Activated CD4-positive, CD25-positive, alpha-beta regulatory T cell treated with anti-CD3 and anti-CD28 coated beads, Interleukin-2, amount 50 U/mL, for 72 hours (primary cell): ENCODE results near the gene SLC49A4.
"Not testable (repeated sequence)": the region's sequence is repeated elsewhere in the genome, so short reads cannot be mapped to it uniquely, and the experiment has no call there.

Source experiments
- DNase-seq: peaks from one replicate; pipeline ENCODE4 v3.0.0; 2021

Gene SLC49A4

GRCh38 chr3:122794779-122795673, at the start of gene SLC49A4:
Gene SLC49A4, plus strand, starts transcription at chr3:122795069. Its CDS starts 124 bp downstream, at chr3:122795193.
- DNase-seq, result peak; percentile 84

DNA sequence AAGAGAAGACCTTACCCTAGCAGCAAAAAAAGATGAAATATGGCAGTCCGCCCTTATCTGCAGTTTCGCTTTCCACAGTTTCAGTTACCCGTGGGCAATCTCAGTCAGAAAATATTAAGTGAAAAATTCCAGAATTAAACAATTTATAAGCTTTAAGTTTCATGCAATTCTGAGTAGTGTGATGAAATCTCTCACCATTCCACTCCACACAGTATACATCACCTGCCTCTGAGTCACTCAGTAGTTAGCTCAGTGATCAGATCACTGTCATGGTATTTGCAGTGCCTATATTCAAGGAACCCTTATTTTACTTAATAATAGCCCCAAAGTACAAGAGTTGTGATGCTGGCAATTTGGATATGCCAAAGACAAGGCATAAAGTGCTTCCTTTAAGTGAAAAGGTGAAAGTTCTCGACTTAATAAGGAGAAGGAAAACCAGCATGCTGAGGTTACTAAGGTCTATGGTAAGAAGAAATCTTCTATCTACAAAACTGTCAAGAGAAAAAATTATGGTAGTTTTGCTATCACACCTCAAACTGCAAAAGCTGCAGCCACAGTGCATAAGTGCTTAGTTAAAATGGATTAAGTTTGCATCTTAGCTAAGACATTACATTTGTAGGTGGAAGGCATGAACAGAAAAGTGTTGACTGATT, 49.4 kb upstream of the SLC49A4 start:
- DNase-seq, result no peak

- not testable (repeated sequence) for DNase-seq
These were observed 47.6 kb upstream of the SLC49A4 start for GRCh38 chr3:122747295-122747694.

DNA sequence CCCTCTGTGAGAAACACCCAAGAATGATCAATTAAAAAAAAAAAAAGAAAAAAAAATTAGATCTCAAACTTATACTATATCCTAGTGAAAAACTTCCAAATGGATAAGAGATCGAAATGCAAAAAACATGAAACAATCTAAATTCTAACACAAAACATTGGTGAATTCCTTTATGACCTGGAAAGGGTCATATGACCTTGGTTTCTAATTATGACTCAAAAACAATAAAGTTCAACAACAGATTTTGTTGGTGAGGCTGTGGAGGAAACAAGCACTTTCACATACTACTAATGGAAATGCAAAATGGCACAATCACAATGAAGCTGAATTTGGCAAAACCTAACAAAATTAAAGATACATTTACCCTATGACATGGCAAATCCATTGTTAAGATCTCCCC, 46.5 kb upstream of the SLC49A4 start:
- DNase-seq, result no peak

DNA sequence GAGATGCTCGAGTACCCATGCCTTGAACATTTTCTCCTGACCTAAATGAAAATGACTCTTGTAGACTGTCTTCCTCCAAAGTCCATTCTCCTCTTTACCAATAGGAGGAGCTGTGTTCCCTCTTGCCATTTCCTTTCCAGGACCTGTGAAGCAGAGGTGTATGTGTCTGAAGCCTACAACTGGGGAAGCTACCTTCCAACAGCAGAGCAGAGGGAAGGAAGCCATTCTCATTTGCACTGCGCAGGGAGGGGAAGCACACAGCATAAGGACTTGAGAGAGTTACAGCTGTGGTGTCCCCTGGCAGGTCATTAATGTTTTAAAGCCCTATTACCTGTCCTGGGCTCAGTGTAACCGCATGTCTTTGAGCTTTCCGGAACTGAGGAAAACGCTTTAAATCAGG, 39.9 kb upstream of the SLC49A4 start:
- DNase-seq, result no peak

GRCh38 chr3:122755491-122755890, 39.4 kb upstream of the SLC49A4 start:
- DNase-seq, result no peak

DNA sequence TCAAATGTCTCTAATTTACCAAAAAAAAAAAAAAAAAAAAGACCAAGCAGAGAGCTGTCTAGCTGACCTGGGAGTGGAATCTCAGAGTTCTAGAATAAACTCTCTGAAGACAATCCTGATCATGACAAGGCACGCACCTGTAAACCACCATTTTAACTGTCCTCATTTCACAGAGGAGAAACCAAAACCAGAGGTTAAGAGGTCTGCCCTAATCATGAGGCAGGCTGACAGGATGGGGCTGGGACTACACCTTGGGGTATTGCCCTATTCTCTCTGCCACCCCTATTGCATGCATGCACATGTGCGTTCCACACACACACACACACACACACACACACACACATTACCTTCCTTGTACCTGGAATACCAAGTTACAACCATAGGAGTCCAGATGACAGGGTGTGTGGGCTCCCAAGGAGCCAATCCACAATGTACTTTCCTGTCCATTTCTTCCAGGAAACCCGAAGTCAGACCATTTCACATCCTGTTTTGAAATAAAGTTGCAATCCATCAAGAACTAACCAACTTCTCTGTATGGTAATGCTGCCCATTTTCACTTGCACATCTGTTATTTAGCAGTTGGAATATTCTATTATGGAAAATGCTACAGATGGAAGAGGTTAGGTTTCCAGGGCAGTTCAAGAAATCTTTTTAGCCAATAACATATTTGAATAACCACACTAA, 35.9 kb upstream of the SLC49A4 start:
- no peak for DNase-seq

DNA sequence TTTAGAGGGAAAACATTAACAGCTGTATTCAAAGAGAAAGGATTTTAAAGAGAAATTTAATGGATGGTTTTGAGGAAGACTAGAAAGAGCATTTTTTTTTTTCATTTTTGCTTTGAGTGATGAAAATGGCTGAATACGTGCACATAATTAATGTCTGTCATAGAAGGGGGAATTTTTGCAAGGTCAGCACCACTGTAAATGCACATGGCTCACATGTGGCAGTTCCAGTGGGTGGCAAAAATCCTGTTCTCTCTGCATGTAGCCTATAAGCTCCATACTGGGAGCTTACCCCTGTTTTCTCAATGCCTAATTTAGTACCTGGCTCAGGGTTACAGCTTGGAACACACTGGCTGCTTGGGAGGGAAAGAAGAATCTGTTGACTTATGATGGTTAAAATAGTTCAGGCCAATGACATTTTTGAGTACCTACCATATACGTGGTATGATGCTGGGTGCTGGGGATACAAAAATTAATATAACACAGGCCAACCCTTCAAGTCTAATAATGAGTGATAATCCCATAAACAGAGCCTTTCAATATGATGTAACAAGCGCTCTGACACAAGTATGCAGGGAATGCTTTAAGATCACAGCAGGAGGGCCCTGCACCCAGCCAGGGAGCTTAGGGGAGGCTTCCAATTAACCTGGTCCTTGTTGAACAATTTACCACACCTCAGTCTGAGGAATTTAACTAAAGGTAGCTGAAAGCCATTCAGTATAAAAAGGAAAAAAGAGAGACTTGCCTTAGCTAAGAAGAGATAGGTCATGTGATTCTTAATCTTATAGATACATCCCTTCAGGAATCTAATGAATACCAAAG, 34.2 kb upstream of the SLC49A4 start:
- no peak for DNase-seq

- DNase-seq, result no peak
These were observed 28.4 kb upstream of the SLC49A4 start for GRCh38 chr3:122766430-122766829.

GRCh38 chr3:122767540-122768372, 27.1 kb upstream of the SLC49A4 start:
- no peak for DNase-seq

DNA sequence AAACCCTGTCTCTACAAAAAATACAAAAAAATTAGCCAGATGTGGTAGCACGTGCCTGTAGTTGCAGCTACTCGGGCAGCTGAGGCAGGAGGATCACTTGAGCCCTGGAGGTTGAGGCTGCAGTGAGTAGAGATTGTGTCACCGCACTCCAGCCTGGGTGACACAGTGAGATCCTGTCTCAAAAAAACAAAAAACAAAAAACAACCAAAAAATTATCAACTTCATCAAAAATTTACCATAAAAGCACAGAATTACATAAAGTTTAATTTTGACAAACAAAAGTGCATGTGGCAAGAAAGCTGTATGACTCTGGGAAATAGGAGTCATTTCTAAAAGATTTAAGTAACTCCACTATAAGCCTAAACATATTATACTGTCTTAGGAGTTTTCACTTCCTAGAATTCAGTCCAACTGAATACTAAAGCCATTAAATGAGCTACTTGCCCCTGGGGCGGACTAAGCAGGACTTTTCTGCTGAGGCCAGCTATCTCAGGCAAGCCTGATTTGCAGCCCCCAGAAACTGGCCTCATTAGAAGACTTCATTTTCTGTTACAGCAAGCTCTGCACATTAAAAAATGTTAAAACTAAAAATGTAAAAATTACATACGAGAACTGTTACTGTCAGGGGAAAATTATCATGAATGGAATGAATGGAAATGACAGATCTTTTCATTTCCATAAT, 24.2 kb upstream of the SLC49A4 start:
- DNase-seq, result no peak

GRCh38 chr3:122772827-122773226, 22.0 kb upstream of the SLC49A4 start:
- no peak for DNase-seq

DNA sequence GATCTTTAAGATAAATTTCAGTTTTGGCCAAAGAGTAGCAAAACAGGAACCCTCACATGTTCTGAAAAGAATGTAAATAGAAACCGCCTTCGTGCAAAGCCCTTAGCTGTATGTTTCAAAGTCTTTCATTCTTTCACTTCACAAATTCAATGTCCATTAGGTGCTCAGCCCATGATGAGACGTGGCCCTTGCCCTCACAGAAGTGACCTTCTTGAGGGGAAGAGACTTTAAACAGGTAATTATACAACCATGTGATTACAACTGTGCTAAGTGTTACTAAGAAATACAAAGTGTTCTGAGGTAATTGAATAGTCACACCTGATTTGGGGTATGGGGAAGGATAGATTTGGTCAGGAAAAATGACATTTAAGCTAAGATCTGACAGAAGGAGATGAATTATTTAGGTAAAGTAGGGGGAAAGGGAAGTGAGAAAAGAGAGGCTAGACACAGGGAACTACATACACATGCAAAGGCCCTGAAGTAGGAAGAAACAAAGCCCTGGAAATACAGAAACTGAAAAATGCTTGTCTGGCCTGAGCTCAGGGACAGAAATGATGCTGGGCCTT, 20.8 kb upstream of the SLC49A4 start:
- no peak for DNase-seq

DNA sequence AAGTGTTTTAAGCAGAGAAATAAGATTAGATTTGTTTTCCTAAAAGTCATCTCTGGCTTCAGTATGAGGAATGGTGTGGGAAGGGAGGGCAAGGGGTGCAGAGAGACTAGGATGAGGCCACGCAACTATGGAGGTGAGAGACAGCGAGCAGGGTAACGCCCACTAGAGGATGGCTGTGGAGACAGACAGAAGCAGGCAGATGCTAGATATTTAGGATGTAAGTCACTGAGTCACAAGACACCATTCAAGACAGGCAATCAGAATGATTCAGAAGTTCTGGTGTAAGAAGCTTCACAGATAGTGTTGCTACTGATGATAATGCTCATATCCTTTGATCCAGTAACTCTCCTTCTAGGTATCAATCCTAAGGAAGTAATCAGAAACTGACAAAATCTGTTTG, 20.3 kb upstream of the SLC49A4 start:
- no peak for DNase-seq

DNA sequence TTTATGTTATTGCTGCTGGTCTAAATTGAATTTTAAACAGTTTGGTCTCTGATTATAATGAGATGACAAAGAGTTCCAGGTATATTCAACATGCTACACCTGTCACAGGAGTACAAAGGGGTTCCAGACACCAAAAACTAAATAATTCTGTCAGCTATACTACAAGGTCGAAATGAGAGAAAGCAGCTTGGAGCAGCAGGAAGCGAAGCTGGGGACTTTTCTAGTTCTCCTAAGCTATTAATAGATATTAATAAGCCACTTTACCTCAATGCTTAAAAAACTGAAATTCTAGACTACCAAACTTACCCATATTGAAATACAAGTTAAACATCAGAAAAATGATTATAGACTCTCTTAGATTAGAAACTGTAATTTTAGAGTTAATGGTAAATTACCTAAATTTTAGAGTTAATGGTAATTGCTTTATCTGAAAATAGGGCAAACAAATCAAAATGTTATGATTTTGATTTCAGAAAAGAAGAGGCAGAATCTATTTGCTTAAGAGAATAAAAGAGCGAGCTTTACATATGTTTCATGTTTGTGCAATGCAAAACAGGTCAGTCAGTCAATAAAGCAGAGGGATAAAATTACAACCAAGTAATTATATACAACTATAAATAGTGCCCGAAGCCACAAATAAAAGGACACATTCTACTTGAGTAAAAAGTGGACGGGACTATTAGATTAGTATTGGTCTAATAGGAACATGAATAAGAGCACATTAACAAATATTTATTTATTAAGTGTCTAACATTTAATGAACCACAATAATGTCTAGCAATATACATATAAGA, 18.0 kb upstream of the SLC49A4 start:
- DNase-seq, result no peak

DNA sequence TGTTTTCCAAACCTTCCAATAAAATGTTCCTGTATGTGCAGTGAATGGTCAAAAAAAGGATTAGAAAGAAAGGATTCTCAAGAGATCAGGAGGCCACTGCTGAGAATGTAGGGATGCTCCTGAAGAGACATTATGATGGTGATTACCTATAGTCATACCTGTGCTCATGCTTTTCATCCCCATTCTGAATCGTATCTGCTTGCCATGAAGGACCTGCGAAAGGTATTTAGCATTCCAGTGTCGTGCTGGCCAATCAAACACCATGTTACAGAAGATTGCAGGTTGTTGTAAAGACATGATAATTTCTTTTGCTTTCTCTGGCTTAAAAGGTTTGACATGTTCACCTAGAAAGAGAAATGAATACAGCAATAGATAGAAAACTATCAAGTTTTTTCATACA, 17.3 kb upstream of the SLC49A4 start:
- DNase-seq, result no peak

GRCh38 chr3:122782804-122783203, 12.1 kb upstream of the SLC49A4 start:
- no peak for DNase-seq

DNA sequence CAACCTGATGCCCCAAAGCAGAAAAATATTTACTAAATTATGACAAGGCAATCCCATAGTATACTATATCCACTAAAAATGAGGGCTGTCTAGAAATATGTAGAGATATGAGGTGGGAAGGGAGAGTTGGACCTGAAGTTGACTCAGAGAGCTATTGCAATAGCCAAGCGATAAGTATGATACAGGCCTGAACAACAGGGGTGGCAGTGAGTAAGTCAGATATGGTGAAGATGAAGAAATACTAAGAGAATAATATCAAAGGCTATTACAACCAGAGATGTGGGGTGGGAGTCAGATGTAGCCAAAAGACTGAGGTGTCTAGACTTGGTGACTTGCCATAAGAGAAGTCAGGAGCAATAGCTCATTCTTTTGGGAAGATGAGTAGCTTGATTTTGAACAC, 10.4 kb upstream of the SLC49A4 start:
- DNase-seq, result no peak

GRCh38 chr3:122785231-122785630, 9.6 kb upstream of the SLC49A4 start:
- no peak for DNase-seq

GRCh38 chr3:122786066-122786465, 8.8 kb upstream of the SLC49A4 start:
- no peak for DNase-seq
